NB4 (cell line): Measurements from ENCODE around the gene AUTS2.

Source experiments
- DNase-seq: peaks from one replicate; pipeline ENCODE4 v3.0.0; 2010; ENCODE audit warnings: low read depth
- H3K4me3 ChIP-seq: one replicate; pipeline ENCODE4 v1.5.1; 2011; ENCODE audit warnings: mild to moderate bottlenecking, low read depth, low read length, moderate library complexity
- MAX ChIP-seq: IDR thresholded peaks from 2 replicates; pipeline ENCODE4 v1.6.1; 2011; ENCODE audit warnings: low read depth, low read length
- MYC ChIP-seq: IDR thresholded peaks from 2 replicates; pipeline ENCODE4 v1.6.1; 2011; ENCODE audit warnings: low read depth, low read length
- POLR2A ChIP-seq: IDR thresholded peaks from 2 replicates; pipeline ENCODE4 v1.6.1; 2011; ENCODE audit warnings: mild to moderate bottlenecking; ENCODE audit not compliant: insufficient read length; ENCODE audit errors: extremely low read depth
- TF ChIP-seq, protein P1 (sequence below): IDR thresholded peaks from one replicate; pipeline ENCODE4 v1.5.1; 2012; ENCODE audit warnings: low read depth, low read length

The AUTS2 gene

DNA sequence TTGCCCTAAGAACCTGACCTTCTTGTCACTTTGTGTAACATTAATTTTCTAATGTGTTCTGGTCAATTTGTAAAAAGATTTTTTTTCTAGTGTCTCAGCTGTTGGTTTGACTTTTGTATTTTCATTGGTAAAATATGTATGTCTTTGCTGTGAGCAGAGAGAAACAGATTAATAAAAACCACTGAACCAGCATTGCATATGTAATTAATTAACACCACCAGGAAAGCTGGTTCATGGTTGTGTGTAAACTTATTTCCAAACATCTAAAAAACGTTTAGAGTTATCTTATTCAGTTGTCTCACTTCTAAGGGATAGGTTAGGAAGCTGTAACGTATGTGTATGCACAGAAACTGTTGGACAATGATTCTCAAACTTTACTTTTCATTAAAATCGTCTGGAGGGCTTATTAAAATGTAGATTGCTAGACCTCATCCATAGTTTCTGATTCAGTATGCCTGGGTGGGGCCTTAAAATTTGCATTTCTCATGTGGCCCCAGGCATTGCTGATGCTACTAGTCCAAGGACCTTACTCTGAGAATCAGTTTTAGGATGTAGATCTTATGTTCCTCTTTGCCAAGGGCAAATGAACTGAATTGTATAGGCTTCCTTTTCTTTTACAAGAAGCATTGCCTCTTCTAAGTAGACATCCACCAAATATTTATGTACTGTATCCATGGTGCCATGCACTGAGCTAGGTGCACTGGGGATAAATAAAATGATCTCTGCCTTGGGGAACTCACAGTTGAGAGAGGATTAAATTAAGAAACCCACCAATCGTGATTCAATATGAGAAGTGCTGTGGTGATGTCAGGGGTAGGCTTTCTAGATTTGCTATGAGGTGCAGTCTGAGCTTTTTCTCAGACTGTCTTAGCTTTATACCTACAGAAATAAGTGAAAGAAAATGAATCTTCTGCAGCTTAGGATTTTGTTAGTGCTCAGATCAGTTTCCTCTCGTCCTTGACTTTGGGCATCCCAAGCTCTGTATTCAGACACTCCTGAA is 98.7 kb downstream of the AUTS2 start:
- H3K4me3 ChIP-seq, result no peak overlapping the region
- no peak for DNase-seq
- no peak for TF ChIP-seq MAX
- no peak for TF ChIP-seq POLR2A
- TF ChIP-seq, protein P1, sequence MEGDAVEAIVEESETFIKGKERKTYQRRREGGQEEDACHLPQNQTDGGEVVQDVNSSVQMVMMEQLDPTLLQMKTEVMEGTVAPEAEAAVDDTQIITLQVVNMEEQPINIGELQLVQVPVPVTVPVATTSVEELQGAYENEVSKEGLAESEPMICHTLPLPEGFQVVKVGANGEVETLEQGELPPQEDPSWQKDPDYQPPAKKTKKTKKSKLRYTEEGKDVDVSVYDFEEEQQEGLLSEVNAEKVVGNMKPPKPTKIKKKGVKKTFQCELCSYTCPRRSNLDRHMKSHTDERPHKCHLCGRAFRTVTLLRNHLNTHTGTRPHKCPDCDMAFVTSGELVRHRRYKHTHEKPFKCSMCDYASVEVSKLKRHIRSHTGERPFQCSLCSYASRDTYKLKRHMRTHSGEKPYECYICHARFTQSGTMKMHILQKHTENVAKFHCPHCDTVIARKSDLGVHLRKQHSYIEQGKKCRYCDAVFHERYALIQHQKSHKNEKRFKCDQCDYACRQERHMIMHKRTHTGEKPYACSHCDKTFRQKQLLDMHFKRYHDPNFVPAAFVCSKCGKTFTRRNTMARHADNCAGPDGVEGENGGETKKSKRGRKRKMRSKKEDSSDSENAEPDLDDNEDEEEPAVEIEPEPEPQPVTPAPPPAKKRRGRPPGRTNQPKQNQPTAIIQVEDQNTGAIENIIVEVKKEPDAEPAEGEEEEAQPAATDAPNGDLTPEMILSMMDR, result no peak
- TF ChIP-seq MYC, result no peak

GRCh38 chr7:69698109-69698825 is 100.0 kb downstream of the AUTS2 start:
- DNase-seq, result no peak
- TF ChIP-seq, protein P1, result no peak
- TF ChIP-seq POLR2A, result no peak
- TF ChIP-seq MAX, result no peak
- no peak for TF ChIP-seq MYC
- no peak overlapping the region for H3K4me3 ChIP-seq

- no peak for DNase-seq
- H3K4me3 ChIP-seq, result no peak overlapping the region
- TF ChIP-seq MAX (no peak), POLR2A (no peak), MYC (no peak)
- TF ChIP-seq, protein P1, result no peak
Observed at GRCh38 chr7:69699931-69700330, 101.7 kb downstream of the AUTS2 start.

DNA sequence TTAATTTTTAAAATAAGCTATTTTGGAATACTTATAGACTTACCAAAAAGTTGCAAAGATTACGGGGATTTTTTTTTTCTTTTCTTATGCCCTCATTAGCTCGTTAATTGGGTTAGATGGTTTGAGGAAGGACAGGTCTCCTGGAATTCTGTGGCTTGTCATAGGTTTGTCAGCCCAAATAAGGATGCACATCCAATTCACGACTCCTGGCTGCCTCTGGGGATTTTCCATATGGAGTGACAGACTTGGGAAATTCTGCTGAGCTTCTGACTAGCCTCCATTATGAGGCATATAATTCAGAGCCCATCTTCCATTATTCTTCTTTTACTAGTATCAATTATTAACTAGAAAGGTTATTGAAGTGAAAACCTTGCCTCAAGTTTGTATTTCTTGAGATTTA is 102.1 kb downstream of the AUTS2 start:
- TF ChIP-seq MYC, result no peak
- TF ChIP-seq, protein P1, result no peak
- TF ChIP-seq POLR2A, result no peak
- TF ChIP-seq MAX, result no peak
- no peak for DNase-seq
- no peak overlapping the region for H3K4me3 ChIP-seq

DNA sequence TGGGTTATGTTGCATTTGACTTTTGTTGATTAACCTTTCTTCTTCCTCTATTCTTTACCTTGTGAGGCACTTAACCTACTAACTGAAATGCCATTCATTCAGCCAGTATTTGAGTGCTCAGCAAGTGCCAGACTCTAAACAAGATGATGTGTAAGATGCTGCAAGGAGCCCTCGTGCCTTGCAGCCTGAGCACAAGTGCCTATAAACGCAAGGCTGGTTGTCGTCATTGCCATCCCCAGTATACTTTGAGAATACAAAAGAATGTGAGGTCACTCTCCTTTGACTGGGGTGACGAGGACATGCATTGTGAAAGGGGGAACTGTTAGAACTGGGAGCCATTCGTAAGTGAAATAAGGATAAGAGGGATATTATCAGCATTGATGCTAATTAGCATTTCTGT is 103.0 kb downstream of the AUTS2 start:
- no peak overlapping the region for H3K4me3 ChIP-seq
- no peak for DNase-seq
- TF ChIP-seq MYC, result no peak

DNA sequence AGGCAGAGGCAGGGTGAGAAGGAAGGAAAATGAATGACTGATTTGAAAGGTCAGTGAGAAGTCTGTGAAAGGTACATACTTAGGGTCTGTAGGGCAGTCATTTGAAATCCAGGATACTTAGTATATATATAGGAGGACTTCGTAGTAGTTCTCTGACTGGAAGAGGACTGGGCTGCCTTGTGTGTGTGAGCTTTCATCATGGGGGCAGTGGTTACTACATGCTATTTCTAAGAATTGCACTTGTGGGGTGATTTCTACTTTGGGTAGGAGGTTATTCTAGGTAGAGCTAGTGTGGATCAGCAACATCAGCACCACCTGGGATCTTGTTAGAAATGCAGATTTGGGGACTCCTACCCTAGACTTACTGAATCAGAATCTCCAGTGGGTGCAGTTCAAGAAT is 104.1 kb downstream of the AUTS2 start:
- H3K4me3 ChIP-seq, result no peak overlapping the region
- TF ChIP-seq POLR2A, result no peak
- TF ChIP-seq, protein P1, result no peak
- TF ChIP-seq MYC, result no peak
- TF ChIP-seq MAX, result no peak
- DNase-seq, result no peak
